Activated CD4-positive, alpha-beta T cell treated with anti-CD3 and anti-CD28 coated beads for 24 hours (primary cell): ENCODE measurements around the gene ENOX2.

Experiments
- DNase-seq, 2 donors: peaks; one replicate each; pipeline ENCODE4 v3.0.0-alpha.2; 2020; ENCODE audit warnings: low read depth in 2 of 2

ENOX2 gene

DNA sequence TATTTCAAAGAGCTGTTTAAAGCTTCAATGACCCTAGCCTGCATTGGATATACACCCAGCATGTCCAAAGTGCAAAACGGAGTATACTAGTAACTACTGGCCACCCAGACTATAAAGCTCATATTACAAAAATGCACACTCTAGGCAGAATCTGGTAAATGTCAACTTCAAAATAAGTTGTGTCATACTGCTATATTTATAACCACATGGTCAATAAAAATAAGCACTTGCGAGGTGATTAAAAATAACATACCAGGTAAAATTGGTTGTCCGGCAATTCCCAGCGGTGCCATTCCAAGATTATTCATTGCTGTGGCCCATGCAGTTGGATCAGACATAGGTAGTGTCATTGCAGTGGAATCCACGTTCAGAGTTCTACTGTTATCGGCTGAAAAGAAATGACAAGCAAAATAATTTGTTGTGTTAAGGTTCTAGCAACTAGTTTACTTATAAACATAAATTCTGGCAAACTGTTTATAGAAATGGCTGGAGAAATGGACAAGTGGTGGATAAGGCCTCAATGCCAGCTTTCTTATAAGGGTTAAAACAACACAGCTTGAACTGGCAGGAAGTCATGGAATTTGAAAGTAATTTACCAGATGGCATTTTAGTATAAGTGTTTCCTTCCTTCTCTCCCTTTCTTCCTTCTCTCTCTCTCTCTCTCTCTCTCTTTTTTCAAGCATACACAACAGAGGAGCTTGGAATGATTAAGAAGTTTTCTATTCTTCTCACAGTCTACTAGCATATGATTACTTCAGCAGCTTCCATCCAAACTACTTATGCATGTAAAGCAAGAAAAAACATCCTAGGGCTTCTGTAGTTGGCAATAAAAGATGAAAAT is 199.9 kb downstream of the ENOX2 start:
- DNase-seq = no peak

DNA sequence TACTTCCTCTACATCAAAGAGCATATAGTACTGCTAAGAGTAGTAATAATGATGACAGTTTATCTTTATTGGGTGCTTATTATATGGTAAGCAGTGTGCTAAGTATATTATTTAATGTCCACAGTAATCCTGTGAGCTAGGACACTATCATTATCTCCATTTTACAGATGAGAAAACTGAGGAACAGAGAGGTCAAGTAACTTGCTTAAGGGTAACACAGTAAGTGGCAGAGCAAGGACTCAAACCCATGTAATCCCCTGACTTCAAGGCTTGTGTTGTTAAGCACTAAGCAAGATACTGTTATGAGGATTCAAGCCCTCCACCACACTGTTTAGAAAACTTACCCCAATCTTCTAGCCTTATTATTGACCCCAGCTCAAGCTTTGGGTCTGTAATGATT is 202.4 kb downstream of the ENOX2 start:
- no peak for DNase-seq

DNA sequence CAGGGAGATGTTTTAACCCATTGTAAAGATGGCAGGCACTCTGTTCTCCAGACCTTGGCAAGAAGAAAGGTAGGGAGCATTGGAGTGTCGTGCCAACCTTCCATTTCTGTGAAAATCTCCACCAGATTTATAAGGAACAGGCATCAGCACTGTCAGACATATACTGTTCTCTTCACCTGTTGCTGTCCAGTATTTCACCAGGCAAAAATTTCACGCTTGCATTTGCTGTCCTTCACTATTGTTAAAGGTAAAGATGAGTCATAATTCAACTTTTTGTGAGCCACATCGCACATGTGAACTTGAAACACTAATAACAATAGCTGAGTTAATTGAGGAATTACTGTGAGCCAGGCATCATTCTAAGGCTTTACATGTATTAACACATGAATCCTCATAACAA is 203.4 kb downstream of the ENOX2 start:
- no peak for DNase-seq

GRCh38 chrX:130696542-130696941 is 206.5 kb downstream of the ENOX2 start:
- no peak for DNase-seq

DNA sequence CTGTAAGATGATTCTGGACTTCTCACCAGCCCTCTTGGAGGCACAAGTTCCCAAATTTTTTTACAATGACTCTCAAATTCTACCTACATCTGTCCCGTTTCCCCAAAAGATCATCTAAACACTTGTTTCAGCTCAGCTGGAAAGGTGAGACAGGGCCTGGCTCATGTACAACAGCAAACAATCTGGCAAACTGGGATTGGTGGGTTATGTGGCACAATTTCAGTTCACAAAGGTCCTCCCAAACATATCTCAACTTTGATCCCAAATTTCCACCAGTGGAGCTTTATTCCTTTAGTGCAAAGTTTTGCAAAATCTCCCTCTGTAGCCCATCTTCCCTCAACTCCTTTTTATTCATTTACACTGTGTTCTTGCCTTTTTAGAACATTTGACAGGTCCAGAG is 207.1 kb downstream of the ENOX2 start:
- DNase-seq = no peak

DNA sequence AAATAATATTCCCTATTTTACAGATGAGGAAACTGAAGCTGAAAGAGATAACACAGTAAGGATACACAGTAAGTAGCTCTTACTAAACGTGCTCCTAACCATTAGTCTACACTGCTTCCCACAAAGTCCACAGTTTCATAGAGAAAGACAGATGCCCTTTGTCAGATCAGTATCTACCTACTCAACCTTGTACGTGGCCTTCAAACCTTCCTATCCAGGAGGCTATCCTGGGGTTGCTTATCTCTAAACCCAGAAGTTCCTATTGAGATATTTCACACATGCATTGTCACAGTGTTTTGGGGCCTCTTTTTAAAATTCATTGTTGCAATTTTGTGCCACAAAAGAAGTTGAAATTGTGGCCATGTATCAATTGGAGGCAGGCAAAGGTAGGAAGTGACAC is 208.0 kb downstream of the ENOX2 start:
- DNase-seq = no peak

DNA sequence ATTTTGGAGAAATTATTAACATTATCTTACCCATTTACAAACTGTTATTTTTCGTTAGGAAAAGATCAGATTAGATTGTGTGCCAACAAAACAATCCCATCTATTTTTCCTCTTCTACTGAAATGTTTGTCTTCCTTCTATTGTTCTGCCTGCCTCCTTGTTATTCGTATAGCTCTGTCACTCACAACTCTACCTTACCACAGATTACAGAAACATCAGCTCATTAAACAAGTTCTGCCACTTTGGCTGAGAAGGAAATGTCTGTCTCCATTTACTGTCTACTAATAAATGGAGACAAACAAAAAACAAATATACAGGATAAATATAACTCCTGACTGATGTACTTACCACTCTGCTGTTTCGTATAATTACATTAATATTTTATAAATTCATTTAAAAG is 211.4 kb downstream of the ENOX2 start:
- no peak for DNase-seq

DNA sequence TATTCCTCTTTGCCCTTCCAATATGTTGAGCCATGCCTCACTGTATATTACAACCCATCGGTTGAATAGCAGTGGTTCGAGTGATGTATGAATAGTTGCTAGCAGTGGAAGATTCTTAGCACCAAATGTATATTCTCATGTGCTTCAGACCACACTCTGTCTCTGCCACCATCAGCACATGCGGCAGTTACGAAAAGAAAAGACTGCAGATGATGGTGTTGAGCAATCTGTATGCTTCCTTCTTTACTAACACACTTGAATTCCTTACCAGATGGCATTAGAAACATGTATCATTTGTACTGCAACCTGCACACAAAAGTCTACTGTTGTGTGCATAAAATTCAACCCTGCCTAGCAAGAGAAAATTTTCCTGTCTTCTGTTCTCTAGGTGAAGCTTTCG is 214.6 kb downstream of the ENOX2 start:
- DNase-seq = no peak

DNA sequence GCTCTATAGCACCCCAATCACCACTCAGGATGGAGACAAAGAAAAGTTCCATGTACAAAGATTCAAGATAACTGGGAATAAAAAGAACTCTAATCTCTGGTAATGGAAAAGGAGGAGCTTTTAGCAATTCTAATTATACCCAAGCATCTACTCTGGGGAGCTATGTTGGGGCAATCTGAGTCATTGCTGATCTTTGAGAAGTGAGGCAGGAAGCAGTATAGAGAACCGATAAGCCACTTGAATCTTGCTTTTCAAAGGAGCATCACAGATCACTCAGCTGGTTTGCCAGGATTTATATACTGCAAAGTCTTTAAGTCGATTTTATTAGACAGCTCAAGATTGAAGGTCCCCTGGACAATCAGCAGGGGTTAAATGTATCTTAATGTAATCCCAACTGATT is 220.0 kb downstream of the ENOX2 start:
- DNase-seq = no peak

GRCh38 chrX:130680164-130681035 is 222.6 kb downstream of the ENOX2 start:
- no peak for DNase-seq

DNA sequence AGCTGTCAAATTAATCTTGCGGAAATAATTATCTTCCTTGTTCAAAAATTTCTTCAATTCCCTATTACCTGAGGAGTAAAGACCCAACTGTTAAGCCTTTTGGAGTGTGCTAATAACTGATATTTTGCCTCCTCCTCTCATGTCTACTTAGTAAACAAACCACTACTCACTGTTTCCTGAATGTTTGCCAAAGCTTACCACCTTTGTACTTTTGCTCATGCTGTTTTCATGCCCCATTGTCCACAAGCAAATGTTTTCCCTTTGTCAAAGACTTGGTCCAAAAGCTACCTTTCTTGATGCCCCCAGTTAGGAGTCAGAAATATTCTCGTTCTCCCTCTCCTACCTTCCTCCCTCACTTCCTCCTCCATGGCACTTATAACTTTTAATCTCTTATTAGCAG is 226.1 kb downstream of the ENOX2 start:
- no peak for DNase-seq

DNA sequence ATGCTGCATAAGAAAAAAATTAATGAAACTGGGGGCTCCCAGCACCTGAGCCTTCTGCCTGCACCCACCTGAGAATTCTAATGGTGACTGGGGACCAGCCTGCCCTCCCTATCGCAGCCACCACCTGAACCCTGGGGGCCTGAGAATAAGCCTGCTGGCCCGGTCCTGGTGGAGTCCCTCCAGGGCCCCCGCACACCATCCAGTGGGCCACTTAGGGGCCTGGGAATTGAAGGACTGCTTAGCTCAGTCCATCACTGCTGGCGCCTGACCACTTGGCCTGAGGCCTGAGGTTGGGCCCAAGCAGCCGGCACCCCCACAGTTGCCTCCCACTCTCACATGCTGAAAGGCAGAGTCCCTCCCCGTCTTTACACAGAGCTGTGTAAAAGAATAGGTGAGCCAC is 230.8 kb downstream of the ENOX2 start:
- DNase-seq = no peak

GRCh38 chrX:130669233-130669632 is 233.8 kb downstream of the ENOX2 start:
- DNase-seq = no peak

GRCh38 chrX:130665263-130665662 is 237.7 kb downstream of the ENOX2 start:
- no peak for DNase-seq

DNA sequence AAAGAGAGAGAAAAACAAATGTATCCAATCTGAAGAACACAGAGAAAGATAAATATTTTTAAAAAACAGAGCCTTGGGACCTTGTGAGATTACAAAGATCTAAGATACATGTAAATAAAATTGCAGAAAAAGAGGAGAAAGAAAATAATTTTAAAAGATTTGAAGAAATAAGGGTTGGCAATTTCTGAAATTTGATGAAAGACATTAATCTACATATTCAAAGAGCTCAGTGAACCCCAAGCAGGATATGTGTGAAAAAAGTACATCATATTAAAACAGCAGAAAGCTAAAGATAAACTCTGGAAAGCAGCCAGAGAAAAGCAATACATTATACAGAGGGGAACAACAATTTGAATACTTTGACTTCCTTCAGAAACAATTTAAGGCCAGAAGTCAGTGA is 244.7 kb downstream of the ENOX2 start:
- no peak for DNase-seq

- no peak for DNase-seq
Observed at GRCh38 chrX:130654409-130654950, 248.5 kb downstream of the ENOX2 start.

DNA sequence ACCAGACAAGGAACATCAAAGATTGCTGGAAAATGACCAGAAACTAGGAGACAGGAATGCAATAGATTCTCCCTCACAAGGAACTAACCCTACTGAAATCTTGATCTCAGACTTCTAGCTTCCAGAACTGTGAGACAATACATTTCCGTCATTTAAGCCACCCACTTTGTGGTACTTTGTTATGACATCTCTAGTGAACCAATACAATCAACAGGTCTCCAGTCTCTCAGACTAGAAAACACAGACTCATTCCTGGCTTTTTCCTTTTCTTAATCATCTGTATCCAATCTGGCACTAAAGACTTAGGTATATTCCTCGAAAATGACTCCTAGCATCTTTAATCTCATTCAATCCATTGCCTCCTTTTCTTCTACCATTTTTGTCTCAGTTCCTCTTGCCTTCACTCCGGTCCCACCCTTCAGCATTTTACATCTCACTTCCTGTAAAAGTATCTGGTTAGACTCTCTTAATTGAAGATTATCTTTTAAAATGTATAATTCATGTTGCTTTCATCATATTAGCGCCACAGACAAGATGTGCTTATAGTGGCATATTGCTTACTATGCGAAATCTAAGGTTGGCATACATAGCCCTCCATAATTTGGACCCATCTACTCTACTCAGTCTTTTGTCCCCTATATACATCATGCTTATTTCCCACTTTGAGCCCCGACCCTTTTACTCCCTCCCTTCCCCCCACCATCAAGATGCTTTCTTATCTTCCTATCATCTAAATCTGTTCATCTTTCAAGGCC is 250.0 kb downstream of the ENOX2 start:
- no peak for DNase-seq

DNA sequence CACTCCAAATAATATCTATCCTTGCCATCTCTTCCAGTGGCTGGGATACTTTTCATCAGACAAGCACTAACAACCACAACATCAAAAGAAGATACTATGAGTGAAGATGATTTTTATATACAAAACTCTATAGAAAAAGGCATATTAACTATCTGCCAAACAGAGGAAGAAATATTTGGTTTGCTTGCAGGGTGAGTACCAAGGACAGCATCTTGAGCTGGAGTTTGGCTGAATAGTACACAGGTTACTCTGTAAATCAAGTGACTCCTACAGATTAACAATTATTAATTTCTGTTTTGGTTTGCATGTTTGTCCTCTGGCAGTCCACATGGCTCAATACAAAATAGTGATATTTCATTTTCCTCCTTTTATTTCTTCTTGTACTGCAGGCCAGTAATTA is 253.3 kb downstream of the ENOX2 start:
- no peak for DNase-seq

GRCh38 chrX:130647468-130647867 is 255.5 kb downstream of the ENOX2 start:
- DNase-seq = no peak

- no peak for DNase-seq
Observed at GRCh38 chrX:130645955-130646583, 256.9 kb downstream of the ENOX2 start.

- DNase-seq = no peak
Observed at GRCh38 chrX:130637591-130637990, 265.4 kb downstream of the ENOX2 start.

DNA sequence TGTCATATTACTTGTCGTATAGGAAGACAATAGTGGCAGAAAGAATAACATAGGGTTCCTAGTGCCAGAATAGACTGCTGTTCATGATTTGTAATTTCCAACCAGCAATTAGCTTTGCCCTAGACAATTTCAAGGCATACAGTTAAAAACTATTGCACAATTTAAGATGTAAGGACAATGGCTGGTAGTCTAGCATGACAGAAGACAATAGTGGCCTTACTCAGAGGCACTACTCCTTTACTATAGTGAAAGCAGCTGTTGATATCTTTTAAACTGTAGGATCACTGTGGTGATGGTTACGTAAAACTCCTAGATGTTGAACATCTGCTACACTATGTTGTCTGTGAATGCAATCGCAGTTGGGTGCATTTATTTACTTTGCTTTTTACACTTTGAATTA is 266.7 kb downstream of the ENOX2 start:
- no peak for DNase-seq
